ENCODE measurements around the gene ELF5. TPM values are rescaled to one million over a fixed set of nuclear protein-coding genes. Genes with fewer than 3 reads are reported as not detected.

ELF5 gene
- total RNA-seq, 1 donor: not detected

- H4K20me1 ChIP-seq (ENCODE audit: insufficient read depth, low read length): peaks cover 47% of the 10 kb centered on the region
- H3K9me3 ChIP-seq (ENCODE audit: low read depth, low read length): no peaks in the 10 kb centered on the region
- H3K79me2 ChIP-seq (ENCODE audit: insufficient read depth, low read length): peaks cover 69% of the 10 kb centered on the region
- H3K4me1 ChIP-seq (ENCODE audit: insufficient read depth, low read length): peaks cover 20% of the 10 kb centered on the region
- H3K27ac ChIP-seq (ENCODE audit: low read depth, low read length): no peak overlapping the region
- no peak for DNase-seq (ENCODE audit: insufficient read length, low spot score, missing footprints)
- H3K4me2 ChIP-seq (ENCODE audit: insufficient read depth, low read length): no peak overlapping the region
- no peaks in the 10 kb centered on the region for H3K36me3 ChIP-seq (ENCODE audit: insufficient read depth, low read length)
- no peak overlapping the region for H3K4me3 ChIP-seq (ENCODE audit: insufficient read depth, low read length)
- TF ChIP-seq CTCF (IDR thresholded peaks at IDR 0.05; ENCODE audit: extremely low read depth, low read depth, low read length): no peak
- no peak overlapping the region for H2AFZ ChIP-seq (ENCODE audit: low read length)
- no peaks in the 10 kb centered on the region for H3K27me3 ChIP-seq (ENCODE audit: insufficient read depth, low read length)
Measured at GRCh38 chr11:34441814-34442213, 71.8 kb downstream of the ELF5 start.

- H3K36me3 ChIP-seq (ENCODE audit: insufficient read depth, low read length): no peaks in the 10 kb centered on the region
- peaks cover 20% of the 10 kb centered on the region for H3K4me1 ChIP-seq (ENCODE audit: insufficient read depth, low read length)
- TF ChIP-seq CTCF (IDR thresholded peaks at IDR 0.05; ENCODE audit: extremely low read depth, low read depth, low read length): no peak
- H3K79me2 ChIP-seq (ENCODE audit: insufficient read depth, low read length): peaks cover 55% of the 10 kb centered on the region
- no peaks in the 10 kb centered on the region for H3K9me3 ChIP-seq (ENCODE audit: low read depth, low read length)
- H4K20me1 ChIP-seq (ENCODE audit: insufficient read depth, low read length): peaks cover 37% of the 10 kb centered on the region
- no peak for DNase-seq (ENCODE audit: insufficient read length, low spot score, missing footprints)
- H3K27me3 ChIP-seq (ENCODE audit: insufficient read depth, low read length): no peaks in the 10 kb centered on the region
- peak overlapping the region; percentile 91 for H3K4me2 ChIP-seq (ENCODE audit: insufficient read depth, low read length)
- peak overlapping the region; percentile 96 for H2AFZ ChIP-seq (ENCODE audit: low read length)
- peak overlapping the region; percentile 80 for H3K27ac ChIP-seq (ENCODE audit: low read depth, low read length)
- H3K4me3 ChIP-seq (ENCODE audit: insufficient read depth, low read length): peak overlapping the region; percentile 96
Measured at GRCh38 chr11:34439610-34440198, 73.9 kb downstream of the ELF5 start.

- peak within 1 kb of the TSS; percentile 96 for H2AFZ ChIP-seq (ENCODE audit: low read length)
- peak within 1 kb of the TSS; percentile 91 for H3K4me2 ChIP-seq (ENCODE audit: insufficient read depth, low read length)
- H3K27me3 ChIP-seq (ENCODE audit: insufficient read depth, low read length): no peaks in the 10 kb centered on the region
- no peaks in the 10 kb centered on the region for H3K36me3 ChIP-seq (ENCODE audit: insufficient read depth, low read length)
- H3K4me1 ChIP-seq (ENCODE audit: insufficient read depth, low read length): peaks cover 20% of the 10 kb centered on the region
- peaks cover 29% of the 10 kb centered on the region for H4K20me1 ChIP-seq (ENCODE audit: insufficient read depth, low read length)
- TF ChIP-seq CTCF (IDR thresholded peaks at IDR 0.05; ENCODE audit: extremely low read depth, low read depth, low read length): no peak
- H3K9me3 ChIP-seq (ENCODE audit: low read depth, low read length): no peaks in the 10 kb centered on the region
- H3K27ac ChIP-seq (ENCODE audit: low read depth, low read length): peak within 1 kb of the TSS; percentile 80
- peaks cover 46% of the 10 kb centered on the region for H3K79me2 ChIP-seq (ENCODE audit: insufficient read depth, low read length)
- peak; percentile 98 for DNase-seq (ENCODE audit: insufficient read length, low spot score, missing footprints)
- peak within 1 kb of the TSS; percentile 96 for H3K4me3 ChIP-seq (ENCODE audit: insufficient read depth, low read length)
Measured at GRCh38 chr11:34438529-34439507, 74.8 kb downstream of the ELF5 start, which contains the start of gene CAT. CAT (plus strand) TSS chr11:34438934; CDS start chr11:34439014, 80 bp downstream.
